Esophagus (tissue), 2 donors: ENCODE measurements around the gene SPTBN2. TPM values are rescaled to one million over a fixed set of nuclear protein-coding genes. Genes with fewer than 3 reads are reported as not detected.

ENCODE experiments used
- H3K27ac ChIP-seq, 2 donors: one replicate each; pipeline ENCODE4 v1.5.1; 2013; ENCODE audit warnings: low read depth in 2 of 2, mild to moderate bottlenecking in 2 of 2, inconsistent platforms in 1 of 2, low read length in 1 of 2, moderate library complexity in 1 of 2
- H3K27me3 ChIP-seq, 2 donors: one replicate each; pipeline ENCODE4 v1.6.1; 2013; ENCODE audit warnings: low read length in 2 of 2, control low read depth in 1 of 2, mild to moderate bottlenecking in 1 of 2; ENCODE audit not compliant: insufficient read depth in 2 of 2, control insufficient read depth in 1 of 2
- H3K36me3 ChIP-seq, 2 donors: one replicate each; pipeline ENCODE4 v1.6.1; 2013; ENCODE audit warnings: low read length in 1 of 2; ENCODE audit not compliant: control insufficient read depth in 2 of 2, insufficient read depth in 2 of 2
- H3K4me1 ChIP-seq, 2 donors: one replicate each; pipeline ENCODE4 v1.6.1; 2013; ENCODE audit warnings: low read length in 1 of 2; ENCODE audit not compliant: control insufficient read depth in 2 of 2, insufficient read depth in 2 of 2
- H3K4me3 ChIP-seq, 2 donors: one replicate each; pipeline ENCODE4 v1.5.1; 2013; ENCODE audit warnings: low read length in 2 of 2, mild to moderate bottlenecking in 2 of 2, low read depth in 1 of 2, moderate library complexity in 1 of 2
- H3K9me3 ChIP-seq, 2 donors: one replicate each; pipeline ENCODE4 v1.6.1; 2013; ENCODE audit warnings: mild to moderate bottlenecking in 2 of 2, low read depth in 1 of 2, low read length in 1 of 2, moderate library complexity in 1 of 2; ENCODE audit not compliant: control insufficient read depth in 2 of 2, insufficient read depth in 1 of 2
- WGBS, 2 donors: extraction: QIAGEN DNeasy Blood & Tissue Kit; methylation state at CpG; one replicate each; pipeline ENCODE4 v1.1.7; 2013; 5-methylcytosine and 5-hydroxymethylcytosine counted together
- polyA plus RNA-seq, 2 donors: library from polyadenylated mRNA; stranded (reverse); fragments of 200-250 nt; gene quantifications; one replicate each; pipeline ENCODE4 v1.2.3, GENCODE V29; 2013
- donor health status: healthy with polysubstance abuse.
- donor health status: Bipolar disorder and iron deficiency.

SPTBN2 gene
- polyA plus RNA-seq, 2 donors: 61.3 to 63.4 TPM

GRCh38 chr11:66677599-66678375, 51.2 kb downstream of the SPTBN2 start, which contains the start of gene RBM4B:
Gene RBM4B (minus strand): TSS chr11:66677887. CDS start chr11:66677079, 808 bp downstream.
- WGBS, 2 donors: 0 to 1% methylated on average over 50 to 61 of the region's 61 CpGs
- H3K4me3 ChIP-seq: peak within 1 kb of the TSS; percentile 64 to 77
- H3K4me1 ChIP-seq: peaks cover 3 to 4% of the 10 kb centered on the region in 2 donors

GRCh38 chr11:66676931-66677598, 52.0 kb downstream of the SPTBN2 start:
- Histone ChIP-seq H3K36me3 (peaks cover 0 to 3% of the 10 kb centered on the region in 2 donors), H3K9me3 (no peaks in the 10 kb centered on the region), H3K4me3 (peak overlapping the region; percentile 64 to 77), H3K27ac (peak overlapping the region; percentile 95 to 99), H3K4me1 (peaks cover 3 to 4% of the 10 kb centered on the region in 2 donors), H3K27me3 (no peaks in the 10 kb centered on the region)
- 6 to 9% methylated on average over 22 to 27 of the region's 27 CpGs for WGBS, 2 donors

More at GRCh38 chr11:66677599-66678375, 51.2 kb downstream of the SPTBN2 start, which contains the start of gene RBM4B:
- H3K36me3 ChIP-seq: peaks cover 0 to 3% of the 10 kb centered on the region in 2 donors
- H3K9me3 ChIP-seq: no peaks in the 10 kb centered on the region
- peak within 1 kb of the TSS; percentile 95 to 99 for H3K27ac ChIP-seq
- no peaks in the 10 kb centered on the region for H3K27me3 ChIP-seq

- Histone ChIP-seq H3K27me3 (no peaks in the 10 kb centered on the region), H3K9me3 (no peaks in the 10 kb centered on the region), H3K27ac (no peak overlapping the region), H3K36me3 (peaks cover 0 to 3% of the 10 kb centered on the region in 2 donors), H3K4me1 (peaks cover 3 to 4% of the 10 kb centered on the region in 2 donors), H3K4me3 (peak overlapping the region in 1 of 2 donors; percentile 77)
- WGBS, 2 donors: 62 to 63% methylated on average over 16 of the region's 16 CpGs
Measured at GRCh38 chr11:66676282-66676919, 52.6 kb downstream of the SPTBN2 start.

- Histone ChIP-seq H3K4me1 (peaks cover 3 to 4% of the 10 kb centered on the region in 2 donors), H3K27me3 (no peaks in the 10 kb centered on the region), H3K4me3 (no peak overlapping the region), H3K36me3 (peaks cover 0 to 3% of the 10 kb centered on the region in 2 donors), H3K9me3 (no peaks in the 10 kb centered on the region), H3K27ac (no peak overlapping the region)
- WGBS, 2 donors: 82 to 83% methylated on average over 2 of the region's 2 CpGs
Measured at GRCh38 chr11:66674964-66675602, 53.9 kb downstream of the SPTBN2 start.

GRCh38 chr11:66670816-66671215, 58.2 kb downstream of the SPTBN2 start:
- peaks cover 0 to 6% of the 10 kb centered on the region in 2 donors for H3K36me3 ChIP-seq
- no peaks in the 10 kb centered on the region for H3K27me3 ChIP-seq
- H3K27ac ChIP-seq: no peak overlapping the region
- peaks cover 0 to 3% of the 10 kb centered on the region in 2 donors for H3K4me1 ChIP-seq
- H3K9me3 ChIP-seq: peaks cover 0 to 2% of the 10 kb centered on the region in 2 donors
- WGBS, 2 donors: 86 to 88% methylated on average over 5 of the region's 5 CpGs
- no peak overlapping the region for H3K4me3 ChIP-seq

GRCh38 chr11:66665369-66665768, 63.6 kb downstream of the SPTBN2 start:
- H3K36me3 ChIP-seq: peaks cover 2 to 10% of the 10 kb centered on the region in 2 donors
- no peak overlapping the region for H3K4me3 ChIP-seq
- WGBS, 2 donors: 92% methylated on average over 11 of the region's 11 CpGs
- H3K9me3 ChIP-seq: peaks cover 0 to 2% of the 10 kb centered on the region in 2 donors
- H3K27me3 ChIP-seq: no peaks in the 10 kb centered on the region
- H3K4me1 ChIP-seq: no peaks in the 10 kb centered on the region
- no peak overlapping the region for H3K27ac ChIP-seq

- no peaks in the 10 kb centered on the region for H3K4me1 ChIP-seq
- H3K27me3 ChIP-seq: no peaks in the 10 kb centered on the region
- WGBS, 2 donors: 89 to 90% methylated on average over 1 of the region's 1 CpG
- peaks cover 2 to 8% of the 10 kb centered on the region in 2 donors for H3K36me3 ChIP-seq
- H3K4me3 ChIP-seq: no peak overlapping the region
- no peaks in the 10 kb centered on the region for H3K9me3 ChIP-seq
- no peak overlapping the region for H3K27ac ChIP-seq
Measured at GRCh38 chr11:66663741-66664296, 65.2 kb downstream of the SPTBN2 start.

- Histone ChIP-seq H3K36me3 (peaks cover 0 to 2% of the 10 kb centered on the region in 2 donors), H3K4me3 (no peak overlapping the region), H3K4me1 (no peaks in the 10 kb centered on the region), H3K27ac (no peak overlapping the region), H3K27me3 (no peaks in the 10 kb centered on the region), H3K9me3 (no peaks in the 10 kb centered on the region)
- 68 to 75% methylated on average over 2 of the region's 2 CpGs for whole genome bisulfite sequencing, 2 donors
Measured at GRCh38 chr11:66659763-66660162, 69.3 kb downstream of the SPTBN2 start.

- no peaks in the 10 kb centered on the region for H3K4me1 ChIP-seq
- H3K27me3 ChIP-seq: no peaks in the 10 kb centered on the region
- H3K9me3 ChIP-seq: no peaks in the 10 kb centered on the region
- 91% methylated on average over 6 of the region's 6 CpGs for WGBS, 2 donors
- no peak overlapping the region for H3K4me3 ChIP-seq
- peaks cover 0 to 11% of the 10 kb centered on the region in 2 donors for H3K36me3 ChIP-seq
- H3K27ac ChIP-seq: no peak overlapping the region
Measured at GRCh38 chr11:66653123-66653522, 75.9 kb downstream of the SPTBN2 start.
